ENCODE measurements around the gene UNC93B1. TPM values are rescaled to one million over a fixed set of nuclear protein-coding genes. Genes with fewer than 3 reads are reported as not detected.
A peak's percentile ranks its signal among the peaks of the same experiment; 100 is the strongest.
"Not testable (repeated sequence)": the region's sequence is repeated elsewhere in the genome, so short reads cannot be mapped to it uniquely, and the experiment has no call there.

The UNC93B1 gene
- total RNA-seq, 1 donor from 2014 or later, result 4.3 TPM

DNA sequence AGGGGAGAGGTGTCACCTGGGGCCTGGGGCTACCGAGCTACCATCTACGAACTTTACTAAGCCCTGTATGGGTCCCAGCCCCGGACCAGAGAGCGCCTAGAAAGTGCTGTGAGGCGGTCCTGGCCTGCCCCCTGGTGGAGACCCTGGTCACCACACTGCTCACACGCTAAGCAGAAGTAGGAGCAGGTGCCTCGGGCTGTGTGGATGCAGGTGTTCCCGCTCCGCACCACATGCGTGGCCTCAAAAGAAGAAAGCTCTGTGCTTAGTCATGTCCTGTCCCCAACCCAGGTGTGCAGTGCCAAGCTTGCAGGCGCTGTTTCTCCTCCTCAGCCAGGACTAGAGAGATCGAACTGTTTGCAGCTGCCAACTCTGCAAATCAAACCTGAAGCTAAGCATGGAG lies 10.1 kb downstream of the UNC93B1 start:
- H3K27ac Mint-ChIP-seq (ENCODE audit: unreplicated experiment); H3K36me3 Mint-ChIP-seq (ENCODE audit: low read depth); H3K9me3 Mint-ChIP-seq; H3K4me1 Mint-ChIP-seq; H3K4me3 Mint-ChIP-seq; DNase-seq (ENCODE audit: low read depth, low spot score): not testable (repeated sequence)
- peak; percentile 72 for TF ChIP-seq CTCF (conservative IDR thresholded peaks at IDR 0.05)
- H3K27me3 Mint-ChIP-seq (ENCODE audit: low read depth), result peaks cover 46% of the 10 kb centered on the region

- Mint-ChIP-seq H3K27me3 (ENCODE audit: low read depth) (peaks cover 53% of the 10 kb centered on the region), H3K4me3 (peak overlapping the region; percentile 31)
- not testable (repeated sequence) for H3K36me3 Mint-ChIP-seq (ENCODE audit: low read depth); H3K4me1 Mint-ChIP-seq; DNase-seq (ENCODE audit: low read depth, low spot score); H3K27ac Mint-ChIP-seq (ENCODE audit: unreplicated experiment); H3K9me3 Mint-ChIP-seq
These were observed 12.4 kb downstream of the UNC93B1 start for GRCh38 chr11:67991347-67992121.

GRCh38 chr11:67990546-67991346 lies 13.2 kb downstream of the UNC93B1 start:
- H3K4me3 Mint-ChIP-seq; H3K27ac Mint-ChIP-seq (ENCODE audit: unreplicated experiment); H3K9me3 Mint-ChIP-seq; H3K4me1 Mint-ChIP-seq; DNase-seq (ENCODE audit: low read depth, low spot score); H3K36me3 Mint-ChIP-seq (ENCODE audit: low read depth): not testable (repeated sequence)
- H3K27me3 Mint-ChIP-seq (ENCODE audit: low read depth), result peaks cover 57% of the 10 kb centered on the region

- not testable (repeated sequence) for DNase-seq (ENCODE audit: low read depth, low spot score); H3K36me3 Mint-ChIP-seq (ENCODE audit: low read depth); H3K4me3 Mint-ChIP-seq; H3K9me3 Mint-ChIP-seq; H3K4me1 Mint-ChIP-seq; H3K27ac Mint-ChIP-seq (ENCODE audit: unreplicated experiment)
- H3K27me3 Mint-ChIP-seq (ENCODE audit: low read depth), result peaks cover 41% of the 10 kb centered on the region
These were observed 18.6 kb downstream of the UNC93B1 start for GRCh38 chr11:67985302-67985701.

DNA sequence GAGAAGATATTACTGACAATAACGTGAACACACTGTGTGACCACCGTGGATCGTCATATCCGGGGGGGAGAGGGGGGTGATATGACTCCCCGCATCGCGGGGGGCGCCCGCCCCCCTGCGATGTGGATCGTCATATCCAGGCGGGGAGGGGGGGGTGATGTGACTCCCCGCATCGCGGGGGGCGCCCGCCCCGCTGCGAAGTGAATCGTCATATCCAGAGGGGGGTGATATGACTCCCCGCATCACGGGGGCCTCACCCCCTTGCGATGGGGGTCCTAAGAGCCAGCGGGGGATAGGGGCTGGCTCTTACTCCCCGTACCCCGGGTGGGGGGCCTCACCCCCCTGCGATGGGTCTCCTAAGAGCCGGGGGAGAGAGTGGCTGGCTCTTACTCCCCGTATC lies 19.9 kb downstream of the UNC93B1 start:
- Mint-ChIP-seq H3K4me3 (no peak overlapping the region), H3K9me3 (no peaks in the 10 kb centered on the region), H3K27ac (ENCODE audit: unreplicated experiment) (no peak overlapping the region), H3K27me3 (ENCODE audit: low read depth) (peaks cover 33% of the 10 kb centered on the region), H3K36me3 (ENCODE audit: low read depth) (no peaks in the 10 kb centered on the region), H3K4me1 (no peaks in the 10 kb centered on the region)
- TF ChIP-seq CTCF (conservative IDR thresholded peaks at IDR 0.05), result no peak
- no peak for DNase-seq (ENCODE audit: low read depth, low spot score)

DNA sequence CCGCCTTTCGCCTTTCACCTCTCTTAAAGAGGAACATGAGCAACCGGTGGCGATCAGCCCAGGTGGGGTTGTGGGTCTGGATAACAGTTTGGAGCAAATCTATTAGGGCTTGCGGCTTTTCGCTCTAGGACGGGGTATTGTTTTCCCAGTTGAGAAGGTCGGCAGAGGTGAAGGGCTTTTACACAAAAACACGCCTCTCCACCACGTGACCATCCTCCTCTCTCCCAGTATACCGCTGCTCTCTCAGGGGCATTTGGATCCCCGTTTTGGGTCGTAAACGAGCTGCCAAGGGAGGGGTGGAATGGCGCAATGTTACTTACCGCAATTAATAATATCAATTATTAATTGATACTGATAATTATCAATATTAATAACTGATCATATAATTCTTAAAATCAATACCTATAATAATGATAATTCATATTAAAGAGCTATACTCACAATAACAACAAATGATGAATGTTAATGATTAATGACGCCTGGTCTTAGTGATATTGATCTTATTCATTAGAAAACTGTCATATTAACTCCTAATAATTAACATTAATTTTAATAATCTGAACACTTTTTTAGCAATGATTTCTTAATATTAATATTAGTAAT lies 21.5 kb downstream of the UNC93B1 start:
- H3K4me3 Mint-ChIP-seq; H3K27ac Mint-ChIP-seq (ENCODE audit: unreplicated experiment); H3K4me1 Mint-ChIP-seq; H3K36me3 Mint-ChIP-seq (ENCODE audit: low read depth); DNase-seq (ENCODE audit: low read depth, low spot score); H3K9me3 Mint-ChIP-seq: not testable (repeated sequence)
- H3K27me3 Mint-ChIP-seq (ENCODE audit: low read depth), result peaks cover 37% of the 10 kb centered on the region

DNA sequence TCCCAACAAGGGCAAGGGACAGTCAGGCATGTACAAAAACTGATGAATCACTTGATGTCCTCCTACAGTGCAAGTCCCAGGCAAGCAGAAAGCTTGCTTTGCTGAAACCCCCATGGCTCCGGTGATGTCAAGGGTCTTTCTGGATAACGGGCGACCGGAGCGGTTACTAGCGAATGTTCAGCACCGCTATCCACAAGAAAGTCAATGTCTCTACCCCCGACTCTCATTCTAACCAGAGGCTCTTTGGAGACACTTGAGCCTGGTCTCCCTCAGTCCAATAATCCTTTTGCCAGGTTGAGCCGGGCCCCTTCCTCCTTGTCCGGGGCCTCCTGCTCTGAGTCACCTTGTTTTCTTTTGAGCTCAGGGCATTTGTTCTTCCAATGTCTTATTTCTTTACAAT lies 22.7 kb downstream of the UNC93B1 start:
- DNase-seq (ENCODE audit: low read depth, low spot score); H3K36me3 Mint-ChIP-seq (ENCODE audit: low read depth); H3K4me1 Mint-ChIP-seq; H3K9me3 Mint-ChIP-seq; H3K4me3 Mint-ChIP-seq; H3K27ac Mint-ChIP-seq (ENCODE audit: unreplicated experiment): not testable (repeated sequence)
- peaks cover 42% of the 10 kb centered on the region for H3K27me3 Mint-ChIP-seq (ENCODE audit: low read depth)

DNA sequence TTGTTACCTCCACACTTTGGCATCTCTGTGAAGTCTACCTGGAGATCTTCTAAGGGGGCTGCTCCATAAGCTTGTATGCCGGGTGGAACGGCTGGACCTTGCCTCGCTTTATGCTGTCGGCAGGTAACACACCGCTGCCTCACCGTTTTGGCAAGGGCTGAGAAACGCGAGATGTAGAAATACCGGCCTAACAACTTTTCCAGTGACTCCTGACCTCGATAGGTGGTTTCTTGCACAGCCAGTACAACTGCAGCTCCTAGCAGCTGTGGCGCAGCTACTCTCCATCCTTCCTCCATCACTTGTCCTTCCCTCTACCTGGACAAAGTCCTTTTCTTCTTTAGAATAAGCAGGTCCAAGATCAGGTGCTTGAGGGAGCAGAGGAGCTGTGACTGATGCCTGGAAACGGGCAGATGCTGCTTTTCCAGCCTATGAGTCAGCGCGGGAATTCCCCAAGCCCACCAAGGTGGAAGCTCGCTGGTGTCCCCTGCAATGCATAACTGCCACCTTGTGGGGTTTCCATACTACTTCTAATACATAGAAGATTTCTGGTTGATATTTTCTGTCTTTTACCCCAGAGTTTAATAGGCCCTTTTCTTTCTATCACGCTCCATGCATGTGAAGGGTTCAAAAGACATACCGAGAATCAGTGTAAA lies 25.0 kb downstream of the UNC93B1 start:
- not testable (repeated sequence) for H3K4me1 Mint-ChIP-seq; H3K4me3 Mint-ChIP-seq; DNase-seq (ENCODE audit: low read depth, low spot score); H3K36me3 Mint-ChIP-seq (ENCODE audit: low read depth); H3K27ac Mint-ChIP-seq (ENCODE audit: unreplicated experiment); H3K9me3 Mint-ChIP-seq
- H3K27me3 Mint-ChIP-seq (ENCODE audit: low read depth), result peaks cover 42% of the 10 kb centered on the region

DNA sequence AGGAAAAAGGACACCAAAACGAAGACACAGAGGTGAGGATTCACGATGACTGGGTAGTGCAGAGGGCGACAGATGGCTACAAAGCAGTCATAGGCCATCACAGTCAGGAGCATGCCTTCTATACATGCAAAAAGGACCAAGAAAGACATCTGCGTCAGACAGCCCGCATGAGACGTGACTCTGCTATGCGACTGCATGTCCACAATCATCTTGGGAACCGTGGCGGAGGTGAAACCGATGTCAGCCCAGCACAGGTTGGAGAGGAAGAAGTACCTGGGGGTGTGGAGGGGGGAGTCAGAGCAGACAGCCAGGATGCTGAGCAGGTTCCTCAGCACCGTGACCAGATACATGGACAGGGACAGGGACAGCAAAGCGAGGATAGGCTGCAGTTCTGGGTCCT lies 29.2 kb downstream of the UNC93B1 start:
- H3K27me3 Mint-ChIP-seq (ENCODE audit: low read depth), result peaks cover 37% of the 10 kb centered on the region
- not testable (repeated sequence) for H3K4me1 Mint-ChIP-seq; H3K4me3 Mint-ChIP-seq; DNase-seq (ENCODE audit: low read depth, low spot score); H3K27ac Mint-ChIP-seq (ENCODE audit: unreplicated experiment); H3K9me3 Mint-ChIP-seq; H3K36me3 Mint-ChIP-seq (ENCODE audit: low read depth)

DNA sequence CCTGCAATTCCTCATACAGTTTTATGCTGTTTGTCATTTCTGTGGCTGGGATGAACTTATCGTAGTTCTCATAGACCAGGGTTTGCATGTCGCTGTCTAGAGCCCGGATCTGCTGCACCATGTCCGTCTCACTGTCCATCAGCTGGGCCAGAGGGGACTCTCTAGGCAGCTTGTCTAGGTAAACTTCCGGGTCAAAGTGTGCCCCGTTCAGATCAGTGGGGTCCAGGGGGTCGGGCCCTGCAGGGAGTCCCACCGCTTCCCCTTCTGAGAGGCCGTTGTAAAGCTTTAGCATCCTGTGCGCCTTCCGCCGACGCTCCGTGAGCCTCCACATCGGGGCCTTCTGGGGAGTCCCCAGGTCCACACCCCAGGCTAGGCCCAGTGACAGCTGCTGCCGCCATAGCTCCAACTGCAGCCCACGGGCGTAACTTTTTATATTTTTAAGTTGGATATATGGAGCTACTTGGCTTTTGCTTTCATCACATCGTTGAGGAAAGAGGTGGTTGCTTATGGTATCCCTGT lies 38.0 kb downstream of the UNC93B1 start:
- DNase-seq (ENCODE audit: low read depth, low spot score); H3K27me3 Mint-ChIP-seq (ENCODE audit: low read depth); H3K36me3 Mint-ChIP-seq (ENCODE audit: low read depth); H3K27ac Mint-ChIP-seq (ENCODE audit: unreplicated experiment); H3K4me1 Mint-ChIP-seq; H3K4me3 Mint-ChIP-seq; H3K9me3 Mint-ChIP-seq: not testable (repeated sequence)

- not testable (repeated sequence) for H3K9me3 Mint-ChIP-seq; H3K4me1 Mint-ChIP-seq; H3K36me3 Mint-ChIP-seq (ENCODE audit: low read depth); H3K4me3 Mint-ChIP-seq; H3K27ac Mint-ChIP-seq (ENCODE audit: unreplicated experiment); DNase-seq (ENCODE audit: low read depth, low spot score)
- peaks cover 12% of the 10 kb centered on the region for H3K27me3 Mint-ChIP-seq (ENCODE audit: low read depth)
These were observed 39.2 kb downstream of the UNC93B1 start for GRCh38 chr11:67964746-67965145.
